Activated CD4-positive, alpha-beta T cell treated with anti-CD3 and anti-CD28 coated beads, Interleukin-2, amount 10 ng/mL, durations not matched to agents 24 days and 14 days (primary cell): ENCODE results near the gene MSI2. TPM values are rescaled to one million over a fixed set of nuclear protein-coding genes. Genes with fewer than 3 reads are reported as not detected.

ENCODE experiments used
- DNase-seq: peaks from one replicate; pipeline ENCODE4 v3.0.0; 2022
- H3K27ac Mint-ChIP-seq: one replicate; pipeline ENCODE4 v1.8.0; 2022; ENCODE audit warnings: mild to moderate bottlenecking, mixed read lengths
- H3K27me3 Mint-ChIP-seq: one replicate; pipeline ENCODE4 v1.8.0; 2022; ENCODE audit warnings: mixed read lengths
- H3K36me3 Mint-ChIP-seq: one replicate; pipeline ENCODE4 v1.8.0; 2022; ENCODE audit warnings: low read depth, mild to moderate bottlenecking, mixed read lengths
- H3K4me1 Mint-ChIP-seq: one replicate; pipeline ENCODE4 v1.8.0; 2021; ENCODE audit warnings: mixed read lengths
- H3K4me3 Mint-ChIP-seq: one replicate; pipeline ENCODE4 v1.8.0; 2022; ENCODE audit warnings: mild to moderate bottlenecking, moderate library complexity, mixed read lengths
- H3K9me3 Mint-ChIP-seq: one replicate; pipeline ENCODE4 v1.8.0; 2021; ENCODE audit warnings: mixed read lengths
- intact Hi-C: fragments of 100-400 bp; cut with micrococcal nuclease; formaldehyde crosslinking; loops from one replicate; pipeline ENCODE4 v1.15.1; 2023
- total RNA-seq: library from RNA; stranded (reverse); gene quantifications from 2 replicates; pipeline ENCODE4 v1.2.3, GENCODE V29; 2022

MSI2 gene
- total RNA-seq, 1 donor from 2014 or later: 172 TPM

- H3K4me1 Mint-ChIP-seq: peaks cover 13% of the 10 kb centered on the region
- no peak for DNase-seq
- intact Hi-C loops: no loop called here
- H3K36me3 Mint-ChIP-seq: peaks cover 2% of the 10 kb centered on the region
- H3K4me3 Mint-ChIP-seq: no peak overlapping the region
- no peaks in the 10 kb centered on the region for H3K9me3 Mint-ChIP-seq
- no peaks in the 10 kb centered on the region for H3K27me3 Mint-ChIP-seq
- no peak overlapping the region for H3K27ac Mint-ChIP-seq
Measured at GRCh38 chr17:57544401-57544800, 288.1 kb downstream of the MSI2 start.

GRCh38 chr17:57544834-57545463 lies 288.6 kb downstream of the MSI2 start:
- Mint-ChIP-seq H3K4me1 (peaks cover 15% of the 10 kb centered on the region), H3K27ac (no peak overlapping the region), H3K4me3 (no peak overlapping the region), H3K27me3 (no peaks in the 10 kb centered on the region), H3K9me3 (no peaks in the 10 kb centered on the region), H3K36me3 (peaks cover 2% of the 10 kb centered on the region)
- no peak for DNase-seq
- intact Hi-C loops: no loop called here

- intact Hi-C loops: no loop called here
- Mint-ChIP-seq H3K4me3 (no peak overlapping the region), H3K4me1 (peaks cover 15% of the 10 kb centered on the region), H3K27ac (no peak overlapping the region), H3K9me3 (no peaks in the 10 kb centered on the region), H3K27me3 (no peaks in the 10 kb centered on the region), H3K36me3 (peaks cover 2% of the 10 kb centered on the region)
- DNase-seq: no peak
Measured at GRCh38 chr17:57545731-57546342, 289.5 kb downstream of the MSI2 start.

GRCh38 chr17:57548421-57549410 lies 292.4 kb downstream of the MSI2 start:
- no peak for DNase-seq
- Mint-ChIP-seq H3K36me3 (peaks cover 2% of the 10 kb centered on the region), H3K9me3 (no peaks in the 10 kb centered on the region), H3K4me1 (peaks cover 19% of the 10 kb centered on the region), H3K27ac (no peak overlapping the region), H3K27me3 (no peaks in the 10 kb centered on the region), H3K4me3 (no peak overlapping the region)
- intact Hi-C loops: no loop called here

GRCh38 chr17:57549468-57549867 lies 293.1 kb downstream of the MSI2 start:
- no peaks in the 10 kb centered on the region for H3K9me3 Mint-ChIP-seq
- H3K27ac Mint-ChIP-seq: no peak overlapping the region
- intact Hi-C loops: no loop called here
- DNase-seq: no peak
- H3K4me3 Mint-ChIP-seq: no peak overlapping the region
- no peaks in the 10 kb centered on the region for H3K27me3 Mint-ChIP-seq
- H3K4me1 Mint-ChIP-seq: peaks cover 17% of the 10 kb centered on the region
- peaks cover 2% of the 10 kb centered on the region for H3K36me3 Mint-ChIP-seq

GRCh38 chr17:57550016-57550415 lies 293.7 kb downstream of the MSI2 start:
- Mint-ChIP-seq H3K9me3 (no peaks in the 10 kb centered on the region), H3K4me3 (no peak overlapping the region), H3K4me1 (peaks cover 17% of the 10 kb centered on the region), H3K27me3 (no peaks in the 10 kb centered on the region), H3K36me3 (peaks cover 2% of the 10 kb centered on the region), H3K27ac (no peak overlapping the region)
- no peak for DNase-seq
- intact Hi-C loops: no loop called here

- intact Hi-C loops: no loop called here
- Mint-ChIP-seq H3K36me3 (peaks cover 2% of the 10 kb centered on the region), H3K27ac (no peak overlapping the region), H3K4me1 (peaks cover 15% of the 10 kb centered on the region), H3K9me3 (no peaks in the 10 kb centered on the region), H3K4me3 (no peak overlapping the region), H3K27me3 (no peaks in the 10 kb centered on the region)
- no peak for DNase-seq
Measured at GRCh38 chr17:57550668-57551315, 294.5 kb downstream of the MSI2 start.

- Mint-ChIP-seq H3K27ac (no peak overlapping the region), H3K9me3 (no peaks in the 10 kb centered on the region), H3K4me1 (peaks cover 15% of the 10 kb centered on the region), H3K36me3 (peaks cover 2% of the 10 kb centered on the region), H3K27me3 (no peaks in the 10 kb centered on the region), H3K4me3 (no peak overlapping the region)
- no peak for DNase-seq
- intact Hi-C loops: no loop called here
Measured at GRCh38 chr17:57551321-57552079, 295.2 kb downstream of the MSI2 start.

GRCh38 chr17:57552114-57552624 lies 295.8 kb downstream of the MSI2 start:
- no peak overlapping the region for H3K27ac Mint-ChIP-seq
- peaks cover 10% of the 10 kb centered on the region for H3K4me1 Mint-ChIP-seq
- H3K9me3 Mint-ChIP-seq: no peaks in the 10 kb centered on the region
- H3K36me3 Mint-ChIP-seq: peaks cover 4% of the 10 kb centered on the region
- H3K27me3 Mint-ChIP-seq: no peaks in the 10 kb centered on the region
- no peak overlapping the region for H3K4me3 Mint-ChIP-seq
- intact Hi-C loops: no loop called here
- peak; percentile 69 for DNase-seq

GRCh38 chr17:57553526-57553925 lies 297.2 kb downstream of the MSI2 start:
- Mint-ChIP-seq H3K9me3 (no peaks in the 10 kb centered on the region), H3K4me3 (no peak overlapping the region), H3K36me3 (peaks cover 2% of the 10 kb centered on the region), H3K27me3 (no peaks in the 10 kb centered on the region), H3K4me1 (peaks cover 7% of the 10 kb centered on the region), H3K27ac (no peak overlapping the region)
- no peak for DNase-seq
- intact Hi-C loops: no loop called here

GRCh38 chr17:57553991-57554825 lies 297.9 kb downstream of the MSI2 start:
- no peak for DNase-seq
- Mint-ChIP-seq H3K4me1 (peaks cover 9% of the 10 kb centered on the region), H3K27me3 (no peaks in the 10 kb centered on the region), H3K9me3 (no peaks in the 10 kb centered on the region), H3K4me3 (no peak overlapping the region), H3K36me3 (peaks cover 2% of the 10 kb centered on the region), H3K27ac (no peak overlapping the region)
- intact Hi-C loops: no loop called here

- Mint-ChIP-seq H3K27me3 (no peaks in the 10 kb centered on the region), H3K4me1 (peaks cover 6% of the 10 kb centered on the region), H3K27ac (no peak overlapping the region), H3K9me3 (no peaks in the 10 kb centered on the region), H3K36me3 (peaks cover 2% of the 10 kb centered on the region), H3K4me3 (no peak overlapping the region)
- intact Hi-C loops: no loop called here
- DNase-seq: no peak
Measured at GRCh38 chr17:57554826-57555635, 298.7 kb downstream of the MSI2 start.
